Loucy (cell line): ENCODE data around the gene LY6G6F.

ENCODE experiments used
- CTCF ChIP-seq: fragments of 200-600 bp; sonication (generic); conservative IDR thresholded peaks from 2 replicates; pipeline ENCODE4 v1.5.1; 2014; ENCODE audit warnings: mild to moderate bottlenecking, antibody characterized with exemption, low read length
- EZH2phosphoT487 ChIP-seq: fragments of 200-600 bp; IDR thresholded peaks from 2 replicates; pipeline ENCODE4 v1.6.1; 2018; ENCODE audit warnings: antibody characterized with exemption, mild to moderate bottlenecking, moderate library complexity, borderline replicate concordance

GRCh38 chr6:31664790-31665500 lies 41.7 kb upstream of the LY6G6F start, which contains the start of gene GPANK1:
- TF ChIP-seq CTCF (no peak), EZH2phosphoT487 (no peak)
